KMS-11 (cell line): ENCODE results near the gene FLNB.

ENCODE experiments used
- H2AFZ ChIP-seq: fragments of 200-600 bp; sonication (generic); 2 replicates; pipeline ENCODE4 v1.6.1; 2016; ENCODE audit warnings: antibody characterized with exemption, mixed run types, low read depth
- H3K27ac ChIP-seq: fragments of 200-600 bp; sonication (generic); 2 replicates; pipeline ENCODE4 v1.6.1; 2016; ENCODE audit warnings: mild to moderate bottlenecking, mixed run types
- H3K27me3 ChIP-seq: fragments of 200-600 bp; sonication (generic); 2 replicates; pipeline ENCODE4 v1.6.1; 2017; ENCODE audit warnings: mild to moderate bottlenecking, low read depth, mixed run types, moderate library complexity; ENCODE audit not compliant: insufficient read depth
- H3K36me3 ChIP-seq: fragments of 200-600 bp; sonication (generic); 2 replicates; pipeline ENCODE4 v1.6.1; 2017; ENCODE audit warnings: mild to moderate bottlenecking, mixed run types; ENCODE audit not compliant: insufficient read depth
- H3K4me1 ChIP-seq: fragments of 200-600 bp; sonication (generic); 2 replicates; pipeline ENCODE4 v1.6.1; 2016; ENCODE audit warnings: mild to moderate bottlenecking, low read depth, mixed run types; ENCODE audit not compliant: poor library complexity, severe bottlenecking
- H3K4me2 ChIP-seq: fragments of 200-600 bp; sonication (generic); 2 replicates; pipeline ENCODE4 v1.7.0; 2016; ENCODE audit warnings: mild to moderate bottlenecking, mixed run types
- H3K4me3 ChIP-seq: fragments of 200-600 bp; sonication (generic); IDR thresholded peaks from 2 replicates; pipeline ENCODE4 v1.6.1; 2017; ENCODE audit warnings: low read depth, low read length, mixed read lengths; ENCODE audit not compliant: insufficient read depth
- H3K79me2 ChIP-seq: fragments of 200-600 bp; sonication (generic); 2 replicates; pipeline ENCODE4 v1.6.1; 2016; ENCODE audit warnings: low read depth, mixed run types; ENCODE audit not compliant: insufficient read depth
- H3K9ac ChIP-seq: fragments of 200-600 bp; sonication (generic); 2 replicates; pipeline ENCODE4 v1.6.1; 2016; ENCODE audit warnings: mild to moderate bottlenecking, mixed run types
- H4K20me1 ChIP-seq: fragments of 200-600 bp; sonication (generic); 2 replicates; pipeline ENCODE4 v1.6.1; 2016; ENCODE audit warnings: mild to moderate bottlenecking, mixed run types; ENCODE audit not compliant: insufficient read depth
- CTCF ChIP-seq: fragments of 200-600 bp; sonication (generic); conservative IDR thresholded peaks from 2 replicates; pipeline ENCODE4 v1.6.1; 2017; ENCODE audit warnings: low read depth, mild to moderate bottlenecking, antibody characterized with exemption, low read length, moderate library complexity, mixed read lengths

Gene FLNB

GRCh38 chr3:58093574-58094195, 85.5 kb downstream of the FLNB start:
- H3K4me3 ChIP-seq: no peak overlapping the region
- no peaks in the 10 kb centered on the region for H3K27me3 ChIP-seq
- no peaks in the 10 kb centered on the region for H4K20me1 ChIP-seq
- no peaks in the 10 kb centered on the region for H3K79me2 ChIP-seq
- H3K4me1 ChIP-seq: no peaks in the 10 kb centered on the region
- H3K4me2 ChIP-seq: no peak overlapping the region
- H3K27ac ChIP-seq: no peak overlapping the region
- no peak overlapping the region for H2AFZ ChIP-seq
- H3K36me3 ChIP-seq: no peaks in the 10 kb centered on the region
- H3K9ac ChIP-seq: no peak overlapping the region
- no peak for TF ChIP-seq CTCF

- H3K9ac ChIP-seq: no peak overlapping the region
- H3K4me2 ChIP-seq: no peak overlapping the region
- no peaks in the 10 kb centered on the region for H3K27me3 ChIP-seq
- no peaks in the 10 kb centered on the region for H3K36me3 ChIP-seq
- no peak overlapping the region for H3K4me3 ChIP-seq
- no peak overlapping the region for H3K27ac ChIP-seq
- H3K4me1 ChIP-seq: no peaks in the 10 kb centered on the region
- H2AFZ ChIP-seq: no peak overlapping the region
- TF ChIP-seq CTCF: no peak
- H4K20me1 ChIP-seq: no peaks in the 10 kb centered on the region
- H3K79me2 ChIP-seq: no peaks in the 10 kb centered on the region
These were observed 86.4 kb downstream of the FLNB start for GRCh38 chr3:58094657-58095056.

GRCh38 chr3:58095603-58096138, 87.4 kb downstream of the FLNB start:
- no peak for TF ChIP-seq CTCF
- no peak overlapping the region for H3K9ac ChIP-seq
- no peak overlapping the region for H3K27ac ChIP-seq
- no peaks in the 10 kb centered on the region for H4K20me1 ChIP-seq
- no peak overlapping the region for H3K4me3 ChIP-seq
- H3K4me1 ChIP-seq: no peaks in the 10 kb centered on the region
- H2AFZ ChIP-seq: no peak overlapping the region
- H3K36me3 ChIP-seq: no peaks in the 10 kb centered on the region
- no peak overlapping the region for H3K4me2 ChIP-seq
- no peaks in the 10 kb centered on the region for H3K27me3 ChIP-seq
- H3K79me2 ChIP-seq: no peaks in the 10 kb centered on the region

GRCh38 chr3:58098531-58098930, 90.3 kb downstream of the FLNB start:
- no peak for TF ChIP-seq CTCF
- Histone ChIP-seq H4K20me1 (no peaks in the 10 kb centered on the region), H2AFZ (no peak overlapping the region), H3K4me1 (no peaks in the 10 kb centered on the region), H3K36me3 (no peaks in the 10 kb centered on the region), H3K79me2 (no peaks in the 10 kb centered on the region), H3K27me3 (no peaks in the 10 kb centered on the region), H3K9ac (no peak overlapping the region), H3K27ac (no peak overlapping the region), H3K4me2 (no peak overlapping the region), H3K4me3 (no peak overlapping the region)
